OCI-LY7 (cell line): ENCODE results near the gene PRSS1.

Source experiments
- CTCF ChIP-seq: fragments of 200-600 bp; sonication (generic); conservative IDR thresholded peaks from 2 replicates; pipeline ENCODE4 v1.5.1; 2014; ENCODE audit warnings: mild to moderate bottlenecking, antibody characterized with exemption, low read length, moderate library complexity, mixed read lengths
- EZH2phosphoT487 ChIP-seq: fragments of 200-600 bp; sonication (generic); IDR thresholded peaks from 2 replicates; pipeline ENCODE4 v1.6.1; 2018; ENCODE audit warnings: low read depth, borderline replicate concordance, mild to moderate bottlenecking, mixed run types, antibody characterized with exemption, low read length, moderate library complexity, mixed read lengths

GRCh38 chr7:142703655-142704305 is 45.5 kb upstream of the PRSS1 start:
- no peak for TF ChIP-seq CTCF
- TF ChIP-seq EZH2phosphoT487 = no peak
